Lower leg skin (tissue), 4 donors: Measurements from ENCODE around the gene ABCD1. TPM values are rescaled to one million over a fixed set of nuclear protein-coding genes. Genes with fewer than 3 reads are reported as not detected.

ENCODE experiments used
- DNase-seq, 2 donors: peaks; one replicate each; pipeline ENCODE4 v3.0.0-alpha.2; 2019; ENCODE audit warnings: low spot score in 2 of 2
- H3K4me3 ChIP-seq: fragments of 200-600 bp; sonication (generic); 2 replicates; pipeline ENCODE4 v1.5.1; 2017; ENCODE audit warnings: mild to moderate bottlenecking, low read depth; ENCODE audit not compliant: poor library complexity, severe bottlenecking
- CTCF ChIP-seq, 3 donors: fragments of 450-650 bp; IDR thresholded peaks; one replicate each; pipeline ENCODE4 v1.5.1; 2016; ENCODE audit warnings: antibody characterized with exemption in 3 of 3, mild to moderate bottlenecking in 3 of 3, moderate library complexity in 2 of 3
- POLR2A ChIP-seq, 2 donors: fragments of 450-650 bp; IDR thresholded peaks; one replicate each; pipeline ENCODE4 v1.6.1; 2016 to 2017; ENCODE audit warnings: antibody characterized with exemption in 2 of 2, mild to moderate bottlenecking in 1 of 2, moderate library complexity in 1 of 2
- WGBS, 2 donors: methylation state at CpG; one replicate each; pipeline ENCODE4 v1.1.5; 2018; 5-methylcytosine and 5-hydroxymethylcytosine counted together
- intact Hi-C: fragments of 100-400 bp; cut with DNase I; formaldehyde crosslinking; loops from one replicate; pipeline ENCODE4 v1.15.0; 2023; ENCODE audit warnings: low total_unique reads
- total RNA-seq, 4 donors: library from RNA; depleted of rRNA; stranded (reverse); fragments of >200 nt; gene quantifications; one replicate each; pipeline ENCODE4 v1.1.0, GENCODE V29; 2016

ABCD1 gene
- total RNA-seq, 4 donors from 2014 or later, result 5.0 to 9.3 (median 7.4) TPM

- WGBS, 2 donors, result 89% methylated on average over 17 of the region's 18 CpGs; no CpG with 5 or more reads in 1 of the 2 donors
- intact Hi-C loops, result loop anchor here (5.0 kb wide), 1 partner anchor 1889 kb away; no protein-coding TSS in a partner anchor
- H3K4me3 ChIP-seq, result no peak overlapping the region
- DNase-seq, result no peak
- TF ChIP-seq POLR2A (IDR thresholded peaks at IDR 0.05), result no peak
- TF ChIP-seq CTCF (IDR thresholded peaks at IDR 0.05), result no peak
These were observed 46.2 kb downstream of the ABCD1 start for GRCh38 chrX:153770601-153771414.

GRCh38 chrX:153771415-153772315 is 47.0 kb downstream of the ABCD1 start:
- no peak overlapping the region for H3K4me3 ChIP-seq
- intact Hi-C loops, result loop anchor here (5.0 kb wide), 1 partner anchor 1889 kb away; no protein-coding TSS in a partner anchor
- TF ChIP-seq POLR2A (IDR thresholded peaks at IDR 0.05), result no peak
- TF ChIP-seq CTCF (IDR thresholded peaks at IDR 0.05), result no peak
- DNase-seq, result no peak
- 87 to 93% methylated on average over 2 to 30 of the region's 37 CpGs for WGBS, 2 donors

DNA sequence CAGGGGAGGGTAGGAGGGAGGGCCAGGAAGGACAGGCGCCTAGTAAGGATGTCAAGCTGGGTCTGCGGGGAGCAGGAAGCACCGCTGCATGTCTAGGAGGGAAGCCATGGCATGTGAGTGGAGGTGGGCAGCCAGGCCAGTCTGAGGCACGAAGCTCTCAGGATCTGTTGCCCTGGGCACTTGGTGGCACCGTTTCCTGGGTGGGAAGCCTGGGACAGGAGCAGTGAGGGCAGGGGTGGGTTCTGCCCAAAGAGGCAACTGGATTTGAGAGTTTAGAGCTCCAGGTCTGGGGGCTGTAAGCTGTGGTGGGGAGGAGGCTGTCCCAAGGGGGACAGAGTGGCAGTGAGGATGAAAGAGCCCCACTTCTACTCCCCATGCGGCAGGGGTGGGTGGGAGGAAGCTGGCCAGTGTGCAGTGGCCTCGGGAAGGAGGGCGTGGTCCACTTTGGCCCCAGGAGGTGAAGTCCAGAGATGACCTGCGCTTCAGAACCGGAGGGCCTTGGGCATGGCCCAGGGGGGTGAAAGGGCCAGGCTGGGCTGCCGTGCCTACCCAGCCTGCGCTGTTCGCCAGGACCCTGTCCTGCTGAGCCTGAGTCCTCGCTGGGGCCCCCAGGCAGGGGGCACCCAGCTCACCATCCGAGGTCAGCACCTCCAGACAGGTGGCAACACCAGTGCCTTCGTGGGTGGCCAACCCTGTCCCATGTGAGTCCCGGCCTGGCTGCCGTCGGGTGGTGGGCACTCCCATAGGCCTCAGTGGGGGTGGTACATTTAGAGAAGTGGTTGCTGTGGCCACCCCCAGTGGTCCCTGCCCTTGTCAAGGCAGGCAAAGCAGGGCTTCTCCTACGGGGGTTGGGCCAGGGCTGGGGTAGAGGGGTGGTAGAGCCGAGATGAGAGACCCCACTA is 47.9 kb downstream of the ABCD1 start:
- no peak for DNase-seq
- no peak overlapping the region for H3K4me3 ChIP-seq
- 72 to 86% methylated on average over 5 to 21 of the region's 21 CpGs for WGBS, 2 donors
- no peak for TF ChIP-seq POLR2A (IDR thresholded peaks at IDR 0.05)
- no peak for TF ChIP-seq CTCF (IDR thresholded peaks at IDR 0.05)
- intact Hi-C loops, result loop anchor here (5.0 kb wide), 1 partner anchor 1890 kb away; no protein-coding TSS in a partner anchor

DNA sequence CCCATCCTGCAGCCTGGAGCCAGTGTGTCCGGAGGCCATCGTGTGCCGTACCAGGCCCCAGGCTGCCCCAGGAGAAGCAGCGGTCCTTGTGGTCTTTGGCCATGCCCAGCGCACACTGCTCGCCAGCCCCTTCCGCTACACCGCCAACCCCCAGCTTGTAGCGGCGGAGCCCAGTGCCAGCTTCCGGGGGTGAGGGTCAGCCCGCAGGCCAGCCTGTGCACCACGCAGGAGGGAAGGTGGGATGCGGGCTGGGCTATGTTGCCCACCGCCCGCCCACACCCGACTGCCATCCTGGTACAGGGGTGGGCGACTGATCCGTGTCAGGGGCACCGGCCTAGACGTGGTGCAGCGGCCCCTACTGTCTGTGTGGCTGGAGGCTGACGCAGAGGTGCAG is 48.6 kb downstream of the ABCD1 start:
- no peak for TF ChIP-seq CTCF (IDR thresholded peaks at IDR 0.05)
- TF ChIP-seq POLR2A (IDR thresholded peaks at IDR 0.05), result no peak
- DNase-seq, result no peak
- intact Hi-C loops, result loop anchor here (5.0 kb wide), 1 partner anchor 1891 kb away; no protein-coding TSS in a partner anchor
- no peak overlapping the region for H3K4me3 ChIP-seq
- WGBS, 2 donors, result 88% methylated on average over 10 of the region's 23 CpGs; no CpG with 5 or more reads in 1 of the 2 donors
